ENCODE data around the gene PACRG.

Gene PACRG

DNA sequence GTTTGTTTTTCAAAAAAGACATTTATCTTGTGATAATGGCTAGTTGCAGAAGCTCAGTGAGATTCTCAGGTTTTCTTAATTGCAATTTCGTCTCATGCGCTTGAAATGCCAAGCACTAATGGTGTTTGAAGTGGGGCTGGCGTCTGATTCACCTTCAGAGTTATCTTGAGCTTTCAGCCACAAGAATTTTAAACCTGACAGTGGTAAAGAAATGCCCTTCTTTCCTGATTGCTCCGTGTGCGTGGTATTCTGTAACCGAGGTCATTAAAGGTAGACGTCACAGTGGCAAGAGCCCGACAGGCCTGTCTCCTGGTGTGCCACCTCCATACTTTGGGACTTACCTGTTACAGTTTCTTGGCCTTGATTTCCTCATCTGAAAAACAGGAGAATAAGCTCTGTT is 560.3 kb downstream of the PACRG start:
- no peak for DNase-seq
- Mint-ChIP-seq H3K27ac (no peak overlapping the region), H3K27me3 (peaks cover 0 to 7% of the 10 kb centered on the region in 2 donors), H3K4me1 (no peaks in the 10 kb centered on the region), H3K9me3 (no peaks in the 10 kb centered on the region), H3K4me3 (no peak overlapping the region), H3K36me3 (no peaks in the 10 kb centered on the region)
- no peak for ATAC-seq (replicated peaks)

DNA sequence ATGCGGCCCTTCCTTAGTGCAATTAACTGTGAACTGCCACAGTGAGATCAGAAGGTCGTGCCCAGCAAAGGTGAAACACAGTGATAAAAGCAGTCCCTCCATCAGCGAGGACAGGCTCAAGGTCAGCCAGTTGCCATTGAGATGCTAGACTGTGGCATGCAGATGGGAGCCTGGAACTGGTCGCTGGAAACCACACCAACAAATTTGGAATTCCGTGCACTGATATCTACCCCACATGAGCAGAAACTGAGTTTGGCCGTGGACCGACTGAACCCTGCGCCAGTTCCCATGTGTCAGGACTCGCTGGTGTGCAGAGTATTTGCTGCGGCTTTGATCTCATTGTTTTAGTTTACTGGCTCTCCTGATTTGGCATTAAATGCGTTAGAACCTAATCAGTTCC is 561.1 kb downstream of the PACRG start:
- DNase-seq, result no peak
- no peak for ATAC-seq (replicated peaks)
- no peaks in the 10 kb centered on the region for H3K36me3 Mint-ChIP-seq
- no peak overlapping the region for H3K27ac Mint-ChIP-seq
- no peaks in the 10 kb centered on the region for H3K9me3 Mint-ChIP-seq
- peaks cover 0 to 7% of the 10 kb centered on the region in 2 donors for H3K27me3 Mint-ChIP-seq
- no peak overlapping the region for H3K4me3 Mint-ChIP-seq
- no peaks in the 10 kb centered on the region for H3K4me1 Mint-ChIP-seq

DNA sequence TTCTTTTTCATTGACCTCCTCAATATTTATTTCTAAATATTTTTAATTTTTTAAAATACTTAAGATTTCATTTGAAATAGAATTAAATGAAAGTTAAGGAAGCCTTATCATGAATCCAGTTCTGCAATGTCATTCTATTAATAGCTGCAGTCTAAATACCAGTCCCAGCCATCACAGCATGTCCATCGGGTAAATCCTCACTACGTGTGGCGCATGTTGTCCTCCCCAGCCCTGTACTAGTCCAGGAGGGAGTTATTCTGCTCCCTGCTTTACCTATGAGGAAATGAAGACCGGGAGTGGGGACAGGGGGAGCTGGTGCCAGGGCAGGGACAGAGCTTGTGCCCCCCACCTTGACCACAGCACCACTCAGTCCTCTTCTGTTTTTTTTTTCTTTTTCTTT is 561.7 kb downstream of the PACRG start:
- H3K27me3 Mint-ChIP-seq, result peaks cover 0 to 7% of the 10 kb centered on the region in 2 donors
- H3K36me3 Mint-ChIP-seq, result no peaks in the 10 kb centered on the region
- no peaks in the 10 kb centered on the region for H3K4me1 Mint-ChIP-seq
- no peak overlapping the region for H3K4me3 Mint-ChIP-seq
- H3K9me3 Mint-ChIP-seq, result no peaks in the 10 kb centered on the region
- no peak overlapping the region for H3K27ac Mint-ChIP-seq
- no peak for DNase-seq
- ATAC-seq (replicated peaks), result no peak

DNA sequence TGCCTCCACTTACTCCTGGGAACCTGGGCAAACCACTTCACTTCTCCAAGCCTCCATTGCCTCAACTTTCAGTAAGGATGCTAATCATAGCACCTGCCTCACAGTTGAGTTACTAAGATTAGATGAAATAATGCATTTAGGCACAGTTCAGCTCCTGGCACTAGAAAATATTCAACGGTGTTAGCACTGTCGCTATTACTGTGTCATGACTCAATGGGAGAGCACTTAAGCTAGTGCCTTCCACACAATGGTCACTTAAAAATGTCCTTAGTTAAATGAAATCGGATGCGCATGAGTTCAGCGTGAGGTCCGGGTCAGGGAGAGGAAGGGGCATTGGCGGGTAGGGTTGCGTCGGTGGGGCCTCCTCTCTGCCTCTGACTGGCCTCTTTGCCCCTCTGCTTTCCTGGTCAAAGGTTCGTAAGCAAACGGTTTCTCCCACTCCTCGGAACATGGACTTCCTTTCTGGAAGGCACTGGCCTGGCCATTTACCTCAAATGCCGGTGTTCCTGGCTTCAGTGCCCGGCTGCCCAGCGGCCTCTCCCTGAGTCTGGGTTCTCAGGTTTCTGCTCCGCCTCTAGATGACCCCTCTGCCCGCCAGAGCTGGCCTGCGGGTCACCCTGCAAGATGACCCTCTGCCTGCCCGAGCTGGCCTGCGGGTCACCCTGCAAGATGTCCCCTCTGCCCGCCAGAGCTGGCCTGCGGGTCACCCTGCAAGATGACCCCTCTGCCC is 562.9 kb downstream of the PACRG start:
- Mint-ChIP-seq H3K4me1 (no peaks in the 10 kb centered on the region), H3K27ac (no peak overlapping the region), H3K36me3 (no peaks in the 10 kb centered on the region), H3K4me3 (no peak overlapping the region), H3K27me3 (peaks cover 0 to 7% of the 10 kb centered on the region in 2 donors), H3K9me3 (no peaks in the 10 kb centered on the region)
- no peak for DNase-seq
- ATAC-seq (replicated peaks), result no peak

DNA sequence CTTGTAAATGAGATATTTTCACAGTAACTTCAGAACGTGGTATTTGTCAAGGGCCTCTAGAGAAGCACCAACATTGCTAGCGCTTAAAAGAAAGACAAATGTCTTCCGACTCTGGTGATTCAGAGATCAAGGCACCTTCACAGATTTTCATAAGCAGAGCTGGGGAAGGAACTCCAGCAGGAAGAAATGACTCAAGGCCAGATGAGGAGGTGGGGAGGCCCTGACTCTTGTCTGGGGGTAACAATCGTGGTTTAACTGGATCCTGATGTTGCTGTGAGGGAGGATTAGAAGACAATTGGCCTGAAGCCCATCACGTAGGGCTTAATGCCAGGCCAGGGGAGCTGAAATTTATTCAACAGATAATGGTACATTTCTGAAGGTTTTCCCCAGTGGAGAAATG is 563.8 kb downstream of the PACRG start:
- Mint-ChIP-seq H3K27ac (no peak overlapping the region), H3K4me3 (no peak overlapping the region), H3K27me3 (peaks cover 0 to 7% of the 10 kb centered on the region in 2 donors), H3K36me3 (no peaks in the 10 kb centered on the region), H3K9me3 (no peaks in the 10 kb centered on the region), H3K4me1 (no peaks in the 10 kb centered on the region)
- ATAC-seq (replicated peaks) (no peak), DNase-seq (no peak)

DNA sequence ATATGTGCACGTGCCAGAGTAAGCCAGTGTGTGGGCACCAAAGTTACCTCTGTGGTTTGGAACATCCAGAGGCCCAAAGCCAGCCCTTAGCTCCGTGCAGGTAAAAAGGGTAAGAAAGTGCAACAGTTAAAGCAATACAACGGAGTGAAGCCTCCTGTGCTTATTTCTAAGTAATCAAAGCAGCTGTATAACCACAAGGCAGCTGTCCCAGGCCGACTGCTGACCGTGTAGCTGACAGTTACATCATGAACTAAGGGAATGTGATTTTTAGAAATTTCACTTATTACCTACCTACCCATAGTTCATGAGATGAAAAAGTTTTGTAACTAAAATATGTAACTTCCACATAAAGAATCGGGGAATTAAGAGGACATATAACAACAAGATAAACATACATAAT is 565.5 kb downstream of the PACRG start:
- Mint-ChIP-seq H3K36me3 (no peaks in the 10 kb centered on the region), H3K27ac (no peak overlapping the region), H3K9me3 (no peaks in the 10 kb centered on the region), H3K27me3 (peaks cover 0 to 7% of the 10 kb centered on the region in 2 donors), H3K4me1 (no peaks in the 10 kb centered on the region), H3K4me3 (no peak overlapping the region)
- ATAC-seq (replicated peaks) (no peak), DNase-seq (no peak)

DNA sequence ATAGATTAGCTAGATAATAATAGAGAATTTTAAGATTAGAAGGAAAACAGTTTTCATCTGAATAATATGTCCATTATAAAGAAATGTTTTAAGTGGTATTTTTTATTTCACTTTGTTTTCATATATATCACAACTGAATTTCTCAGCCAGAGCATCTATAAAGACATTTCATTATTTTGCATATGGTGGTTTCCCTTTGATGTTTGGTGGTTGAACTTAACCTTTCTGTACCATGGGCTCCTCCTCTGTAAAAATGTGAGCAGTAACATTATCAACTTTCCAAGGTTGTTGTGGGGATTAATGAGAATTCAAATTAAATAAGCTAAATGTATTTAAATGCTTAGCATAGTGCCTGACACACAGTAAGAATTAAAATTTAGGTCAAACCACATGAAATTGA is 567.0 kb downstream of the PACRG start:
- no peaks in the 10 kb centered on the region for H3K9me3 Mint-ChIP-seq
- H3K4me1 Mint-ChIP-seq, result no peaks in the 10 kb centered on the region
- H3K4me3 Mint-ChIP-seq, result no peak overlapping the region
- ATAC-seq (replicated peaks) (peak; percentile 69 to 73), DNase-seq (no peak)
- peaks cover 0 to 14% of the 10 kb centered on the region in 2 donors for H3K27me3 Mint-ChIP-seq
- H3K36me3 Mint-ChIP-seq, result no peaks in the 10 kb centered on the region
- H3K27ac Mint-ChIP-seq, result no peak overlapping the region

DNA sequence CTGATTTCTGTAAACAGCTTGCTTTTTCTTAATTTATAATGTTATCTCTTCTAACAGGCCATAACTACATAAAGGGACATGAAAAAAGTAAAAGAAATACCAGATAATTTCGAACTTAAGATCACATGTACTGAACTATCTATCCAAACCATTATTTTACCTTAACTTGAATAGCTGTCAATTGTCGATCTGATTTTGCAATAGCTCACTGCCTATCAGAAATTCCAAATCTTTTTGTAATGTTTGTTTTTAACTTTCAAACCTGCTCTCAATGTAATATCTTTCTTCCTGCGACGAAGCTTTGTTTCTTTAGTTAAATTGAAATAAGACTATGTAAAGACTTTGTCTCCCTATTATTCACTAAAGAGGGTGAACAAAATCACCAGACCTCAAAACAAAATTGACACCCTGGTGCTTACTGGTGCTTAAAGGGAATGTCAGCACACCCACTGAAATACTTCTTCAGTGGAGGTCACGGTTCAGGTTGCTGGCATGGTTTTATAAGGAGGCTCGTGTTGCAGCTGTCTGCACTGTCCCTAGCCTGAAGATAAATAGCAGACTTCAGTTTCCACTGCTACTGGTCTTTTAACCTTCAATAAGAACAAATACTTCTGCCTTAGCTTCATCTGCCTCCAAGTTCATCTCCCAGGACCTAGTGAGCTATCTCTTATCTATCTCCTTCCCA is 569.2 kb downstream of the PACRG start:
- Mint-ChIP-seq H3K27ac (no peak overlapping the region), H3K27me3 (peaks cover 0 to 9% of the 10 kb centered on the region in 2 donors), H3K36me3 (no peaks in the 10 kb centered on the region), H3K9me3 (no peaks in the 10 kb centered on the region), H3K4me3 (no peak overlapping the region), H3K4me1 (no peaks in the 10 kb centered on the region)
- no peak for ATAC-seq (replicated peaks)
- no peak for DNase-seq

DNA sequence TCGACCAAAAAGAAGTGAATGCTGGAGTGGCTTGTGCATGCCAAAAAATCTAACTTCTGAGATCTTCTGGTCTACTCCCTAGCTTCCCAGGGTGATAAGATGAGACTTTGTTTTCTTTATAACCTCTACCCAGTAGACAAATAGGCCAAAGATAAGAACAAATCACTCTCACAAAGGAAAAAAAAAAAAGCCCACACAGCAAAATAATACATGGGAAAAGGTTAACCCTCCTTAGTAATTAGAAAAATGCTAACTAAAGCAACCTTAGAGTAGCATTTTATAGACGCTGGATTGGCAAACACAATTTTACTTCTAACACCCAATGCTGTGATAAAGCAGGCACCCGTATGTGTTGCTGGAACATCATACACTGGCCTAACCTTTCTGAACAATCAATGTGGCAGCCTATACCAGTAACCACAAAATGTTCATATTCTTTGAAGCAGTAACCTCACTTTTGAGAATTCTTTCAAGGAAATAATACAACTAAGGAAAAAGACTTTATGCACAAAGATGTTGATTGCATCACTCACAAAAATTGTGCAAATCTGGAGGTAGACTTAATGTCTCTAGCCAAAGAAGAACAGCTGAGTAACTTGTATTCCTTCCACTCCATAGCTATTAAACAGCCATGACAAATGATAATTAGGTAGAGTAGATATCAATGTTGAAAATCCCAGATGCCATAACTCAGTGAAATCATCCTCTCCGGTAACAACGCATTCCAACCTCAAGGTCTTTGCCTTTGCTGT is 570.5 kb downstream of the PACRG start:
- no peak overlapping the region for H3K4me3 Mint-ChIP-seq
- H3K27ac Mint-ChIP-seq, result no peak overlapping the region
- H3K27me3 Mint-ChIP-seq, result peaks cover 0 to 7% of the 10 kb centered on the region in 2 donors
- no peaks in the 10 kb centered on the region for H3K4me1 Mint-ChIP-seq
- DNase-seq (no peak), ATAC-seq (replicated peaks) (no peak)
- H3K36me3 Mint-ChIP-seq, result no peaks in the 10 kb centered on the region
- H3K9me3 Mint-ChIP-seq, result no peaks in the 10 kb centered on the region

DNA sequence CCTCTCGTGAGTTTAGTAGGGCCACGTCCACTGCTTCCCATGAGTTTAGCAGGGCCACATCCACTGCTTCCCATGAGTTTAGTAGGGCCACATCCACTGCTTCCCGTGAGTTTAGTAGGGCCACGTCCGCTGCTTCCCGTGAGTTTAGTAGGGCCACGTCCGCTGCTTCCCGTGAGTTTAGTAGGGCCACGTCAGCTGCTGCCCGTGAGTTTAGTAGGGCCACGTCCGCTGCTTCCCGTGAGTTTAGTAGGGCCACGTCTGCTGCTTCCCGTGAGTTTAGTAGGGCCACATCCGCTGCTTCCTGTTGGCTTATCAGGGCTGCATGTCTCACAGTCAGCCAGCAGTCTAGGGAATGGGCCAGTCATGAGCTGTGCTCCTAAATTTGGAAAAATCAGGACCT is 573.1 kb downstream of the PACRG start:
- peaks cover 0 to 11% of the 10 kb centered on the region in 2 donors for H3K27me3 Mint-ChIP-seq
- H3K36me3 Mint-ChIP-seq, result no peaks in the 10 kb centered on the region
- DNase-seq (no peak), ATAC-seq (replicated peaks) (no peak)
- no peaks in the 10 kb centered on the region for H3K9me3 Mint-ChIP-seq
- H3K4me1 Mint-ChIP-seq, result no peaks in the 10 kb centered on the region
- no peak overlapping the region for H3K27ac Mint-ChIP-seq
- H3K4me3 Mint-ChIP-seq, result no peak overlapping the region

DNA sequence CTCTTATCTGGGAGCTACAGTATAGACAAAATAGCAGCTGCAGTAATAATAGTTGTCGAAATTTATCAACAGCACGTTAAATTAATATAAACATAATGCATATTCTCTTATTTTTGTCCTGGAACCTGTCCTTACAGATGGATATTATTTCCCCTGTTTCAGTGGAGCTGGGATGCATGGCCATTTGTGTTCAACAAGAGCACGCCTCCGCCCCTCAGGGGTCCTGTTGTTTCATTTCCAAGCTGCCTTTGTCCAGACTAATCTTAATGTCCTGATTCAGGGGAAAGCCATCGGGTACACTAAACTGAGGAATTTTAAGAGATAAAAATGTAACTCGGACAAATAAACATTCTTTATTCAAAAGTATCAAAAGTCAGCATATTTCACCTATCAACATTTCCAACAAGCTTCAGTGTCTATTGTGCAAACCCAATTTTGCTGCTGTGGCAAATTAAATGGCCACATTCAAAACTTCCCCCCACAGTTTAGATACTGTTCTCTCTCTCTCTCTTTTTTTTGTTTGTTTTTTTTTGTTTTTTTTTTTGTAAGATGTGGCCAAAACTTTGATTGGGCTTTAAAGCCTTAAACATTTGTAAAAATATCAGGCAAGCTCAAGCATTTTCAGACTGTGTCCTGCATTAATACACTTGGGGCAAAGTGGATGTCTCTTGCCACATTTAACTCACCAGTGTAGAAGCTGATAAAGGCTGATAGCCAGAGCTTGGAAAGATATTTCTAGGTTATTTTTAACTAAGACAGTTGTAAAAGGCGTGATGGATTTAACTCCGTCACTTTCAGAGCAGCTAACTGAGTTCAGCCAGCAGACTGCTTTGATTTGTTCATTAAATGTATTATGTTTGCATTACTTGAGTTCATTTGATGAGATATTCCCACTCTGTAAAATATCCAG is 574.2 kb downstream of the PACRG start:
- H3K27ac Mint-ChIP-seq, result no peak overlapping the region
- H3K36me3 Mint-ChIP-seq, result no peaks in the 10 kb centered on the region
- ATAC-seq (replicated peaks), result no peak
- H3K4me3 Mint-ChIP-seq, result no peak overlapping the region
- H3K9me3 Mint-ChIP-seq, result no peaks in the 10 kb centered on the region
- no peaks in the 10 kb centered on the region for H3K4me1 Mint-ChIP-seq
- DNase-seq, result no peak
- H3K27me3 Mint-ChIP-seq, result peaks cover 0 to 11% of the 10 kb centered on the region in 2 donors

DNA sequence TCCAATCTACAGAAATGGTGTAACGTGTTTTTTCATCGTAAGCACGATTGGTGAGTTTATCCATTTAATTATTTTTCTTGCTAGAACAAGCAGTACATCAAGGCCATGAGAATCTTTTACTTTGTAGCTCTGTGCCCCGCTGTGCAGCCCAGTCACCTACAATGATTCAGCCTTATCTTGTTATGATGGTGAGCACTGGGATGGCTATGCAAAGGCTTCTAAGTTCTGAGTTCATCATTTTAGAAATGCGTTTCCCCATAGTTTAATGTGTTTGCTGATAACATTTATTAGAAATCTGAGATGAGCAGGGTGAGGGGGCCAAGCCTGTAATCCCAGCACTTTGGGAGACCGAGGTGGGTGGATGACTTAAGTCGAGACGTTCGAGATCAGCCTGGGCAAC is 575.0 kb downstream of the PACRG start:
- H3K27me3 Mint-ChIP-seq, result peaks cover 0 to 11% of the 10 kb centered on the region in 2 donors
- H3K36me3 Mint-ChIP-seq, result no peaks in the 10 kb centered on the region
- DNase-seq, result no peak
- ATAC-seq (replicated peaks), result no peak
- H3K4me3 Mint-ChIP-seq, result no peak overlapping the region
- H3K9me3 Mint-ChIP-seq, result no peaks in the 10 kb centered on the region
- no peak overlapping the region for H3K27ac Mint-ChIP-seq
- no peaks in the 10 kb centered on the region for H3K4me1 Mint-ChIP-seq

DNA sequence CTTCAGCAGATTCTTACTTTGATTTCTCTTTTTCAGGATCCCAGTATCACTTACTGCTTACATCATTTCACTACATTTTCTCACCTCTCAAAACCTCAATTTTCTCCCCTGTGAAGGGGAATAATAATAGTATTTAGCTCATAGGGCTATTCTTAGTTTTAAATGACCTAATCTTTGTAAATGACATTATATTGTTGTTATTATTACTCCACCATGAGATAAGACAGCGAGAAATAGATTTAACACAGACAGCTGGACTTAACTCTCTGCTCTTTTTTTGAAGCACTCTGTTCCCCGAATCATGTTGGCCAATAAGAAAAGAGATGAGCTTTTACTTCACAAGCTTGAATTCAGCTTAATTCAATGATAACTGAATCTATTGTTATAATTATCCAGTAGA is 578.2 kb downstream of the PACRG start:
- Mint-ChIP-seq H3K4me1 (no peaks in the 10 kb centered on the region), H3K4me3 (no peak overlapping the region), H3K9me3 (no peaks in the 10 kb centered on the region), H3K36me3 (no peaks in the 10 kb centered on the region), H3K27me3 (peaks cover 4 to 6% of the 10 kb centered on the region in 2 donors), H3K27ac (no peak overlapping the region)
- ATAC-seq (replicated peaks), result no peak
- no peak for DNase-seq
